Measurements from ENCODE around the gene GRK7.

DNA sequence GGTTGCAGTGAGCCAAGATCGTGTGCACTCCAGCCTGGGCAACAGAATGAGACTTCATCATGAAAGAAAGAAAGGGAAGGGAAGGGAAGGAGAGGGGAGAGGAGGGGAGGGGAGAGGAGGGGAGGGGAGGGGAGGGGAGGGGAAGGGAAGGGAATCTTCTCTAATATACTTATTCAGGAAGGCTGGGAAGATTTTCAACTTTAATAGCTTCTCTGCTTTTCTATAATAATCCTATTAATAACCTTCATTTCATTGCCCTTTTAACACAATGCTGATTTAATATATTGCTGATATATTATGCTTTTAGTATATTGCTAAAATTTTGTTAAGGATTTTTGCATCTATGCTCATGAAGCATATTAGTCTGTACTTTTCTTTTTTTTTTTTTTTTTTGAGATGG is 48.5 kb upstream of the GRK7 start:
- TF ChIP-seq, protein P1, sequence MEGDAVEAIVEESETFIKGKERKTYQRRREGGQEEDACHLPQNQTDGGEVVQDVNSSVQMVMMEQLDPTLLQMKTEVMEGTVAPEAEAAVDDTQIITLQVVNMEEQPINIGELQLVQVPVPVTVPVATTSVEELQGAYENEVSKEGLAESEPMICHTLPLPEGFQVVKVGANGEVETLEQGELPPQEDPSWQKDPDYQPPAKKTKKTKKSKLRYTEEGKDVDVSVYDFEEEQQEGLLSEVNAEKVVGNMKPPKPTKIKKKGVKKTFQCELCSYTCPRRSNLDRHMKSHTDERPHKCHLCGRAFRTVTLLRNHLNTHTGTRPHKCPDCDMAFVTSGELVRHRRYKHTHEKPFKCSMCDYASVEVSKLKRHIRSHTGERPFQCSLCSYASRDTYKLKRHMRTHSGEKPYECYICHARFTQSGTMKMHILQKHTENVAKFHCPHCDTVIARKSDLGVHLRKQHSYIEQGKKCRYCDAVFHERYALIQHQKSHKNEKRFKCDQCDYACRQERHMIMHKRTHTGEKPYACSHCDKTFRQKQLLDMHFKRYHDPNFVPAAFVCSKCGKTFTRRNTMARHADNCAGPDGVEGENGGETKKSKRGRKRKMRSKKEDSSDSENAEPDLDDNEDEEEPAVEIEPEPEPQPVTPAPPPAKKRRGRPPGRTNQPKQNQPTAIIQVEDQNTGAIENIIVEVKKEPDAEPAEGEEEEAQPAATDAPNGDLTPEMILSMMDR (IDR thresholded peaks at IDR 0.05 in 2 of 3, conservative IDR thresholded peaks at IDR 0.05 in 1 of 3; ENCODE audit: borderline replicate concordance in 1 of 3, insufficient read depth in 1 of 3, low read depth in 2 of 3, low read length in 2 of 3) = no peak
- TF ChIP-seq EZH2 (IDR thresholded peaks at IDR 0.05) = no peak
